GM13977 (cell line): ENCODE measurements around the gene FBXO21.

Source experiments
- DNase-seq: peaks from one replicate; pipeline ENCODE4 v3.0.0; 2012; ENCODE audit warnings: low spot score
- CTCF ChIP-seq: IDR thresholded peaks from 2 replicates; pipeline ENCODE4 v1.5.1; 2012; ENCODE audit warnings: mild to moderate bottlenecking, control low read depth; ENCODE audit not compliant: insufficient read depth; ENCODE audit errors: extremely low read depth, missing control alignments
- in situ Hi-C: fragments of 300-500 bp; cut with MboI; formaldehyde crosslinking; loops from one replicate; pipeline ENCODE4 v1.12.0; 2022; ENCODE audit warnings: low sequenced_read_pairs, low pct_unique_long_range_greater_than_20kb, mixed read lengths, inconsistent platforms; ENCODE audit not compliant: unreplicated experiment

The FBXO21 gene

GRCh38 chr12:117178745-117179144, 11.5 kb downstream of the FBXO21 start:
- DNase-seq, result no peak
- no peak for TF ChIP-seq CTCF

GRCh38 chr12:117178301-117178700, 12.0 kb downstream of the FBXO21 start:
- TF ChIP-seq CTCF, result no peak
- no peak for DNase-seq
- in situ Hi-C loops, result no loop called here

More at GRCh38 chr12:117178745-117179144, 11.5 kb downstream of the FBXO21 start:
- in situ Hi-C loops, result no loop called here

- in situ Hi-C loops, result no loop called here
- no peak for TF ChIP-seq CTCF
- DNase-seq, result no peak
Measured at GRCh38 chr12:117172168-117172567, 18.1 kb downstream of the FBXO21 start.

- in situ Hi-C loops, result no loop called here
Measured at GRCh38 chr12:117171499-117172162, 18.6 kb downstream of the FBXO21 start.

GRCh38 chr12:117169548-117169947, 20.7 kb downstream of the FBXO21 start:
- no peak for DNase-seq
- TF ChIP-seq CTCF, result no peak
- in situ Hi-C loops, result no loop called here

More at GRCh38 chr12:117171499-117172162, 18.6 kb downstream of the FBXO21 start:
- DNase-seq, result no peak
- no peak for TF ChIP-seq CTCF

- DNase-seq, result no peak
- in situ Hi-C loops, result no loop called here
- TF ChIP-seq CTCF, result no peak
Measured at GRCh38 chr12:117168976-117169375, 21.3 kb downstream of the FBXO21 start.

GRCh38 chr12:117167769-117168168, 22.5 kb downstream of the FBXO21 start:
- no peak for DNase-seq
- TF ChIP-seq CTCF, result no peak
- in situ Hi-C loops, result no loop called here
